HepG2 (cell line): ENCODE results near the gene RPL22L1. TPM values are rescaled to one million over a fixed set of nuclear protein-coding genes. Genes with fewer than 3 reads are reported as not detected.

Experiments used
- ISL2 ChIP-seq: sonication (generic); formaldehyde crosslinking; IDR thresholded peaks from 2 replicates; pipeline ENCODE4 v1.5.0; 2020; ENCODE audit warnings: missing genetic modification reagents
- KDM5B ChIP-seq: sonication (generic); formaldehyde crosslinking; IDR thresholded peaks from 2 replicates; pipeline ENCODE4 v1.4.0; 2020; ENCODE audit warnings: missing genetic modification reagents, mild to moderate bottlenecking, borderline replicate concordance
- KLF9 ChIP-seq: IDR thresholded peaks from 2 replicates; pipeline ENCODE4 v1.6.1; 2016; ENCODE audit warnings: low read depth
- SALL1 ChIP-seq: sonication (generic); formaldehyde crosslinking; IDR thresholded peaks from 2 replicates; pipeline ENCODE4 v1.8.0; 2022; ENCODE audit warnings: mild to moderate bottlenecking, missing genetic modification reagents
- SMC3 ChIP-seq: IDR thresholded peaks from 2 replicates; pipeline ENCODE4 v1.6.1; 2011; ENCODE audit warnings: low read length, improper control_type of control experiment
- SP2 ChIP-seq: sonication (generic); formaldehyde crosslinking; IDR thresholded peaks from 2 replicates; pipeline ENCODE4 v1.5.1; 2020; ENCODE audit warnings: mild to moderate bottlenecking, missing genetic modification reagents
- TGIF2 ChIP-seq: IDR thresholded peaks from 2 replicates; pipeline ENCODE4 v1.6.1; 2016; ENCODE audit warnings: control low read depth, missing compliant biosample characterization
- ZFP90 ChIP-seq: sonication (generic); formaldehyde crosslinking; IDR thresholded peaks from 2 replicates; pipeline ENCODE4 v1.8.0; 2022; ENCODE audit warnings: missing genetic modification reagents, mild to moderate bottlenecking, inconsistent platforms, borderline replicate concordance
- ZNF232 ChIP-seq: sonication (generic); formaldehyde crosslinking; IDR thresholded peaks from 2 replicates; pipeline ENCODE4 v1.4.0; 2020; ENCODE audit warnings: missing genetic modification reagents, borderline replicate concordance
- ZNF432 ChIP-seq: sonication (generic); formaldehyde crosslinking; IDR thresholded peaks from 2 replicates; pipeline ENCODE4 v1.5.0; 2020; ENCODE audit warnings: missing genetic modification reagents, mild to moderate bottlenecking, borderline replicate concordance
- ZNF451 ChIP-seq: sonication (generic); formaldehyde crosslinking; IDR thresholded peaks from 2 replicates; pipeline ENCODE4 v1.5.0; 2020; ENCODE audit warnings: mild to moderate bottlenecking, missing genetic modification reagents
- ZNF598 ChIP-seq: sonication (generic); formaldehyde crosslinking; IDR thresholded peaks from 2 replicates; pipeline ENCODE4 v1.5.1; 2020; ENCODE audit warnings: mild to moderate bottlenecking, missing genetic modification reagents, borderline replicate concordance
- ZNF607 ChIP-seq: sonication (generic); formaldehyde crosslinking; IDR thresholded peaks from 2 replicates; pipeline ENCODE4 v1.5.1; 2020; ENCODE audit warnings: missing genetic modification reagents, mild to moderate bottlenecking, borderline replicate concordance
- ZNF672 ChIP-seq: sonication (generic); formaldehyde crosslinking; IDR thresholded peaks from 2 replicates; pipeline ENCODE4 v1.8.1; 2022; ENCODE audit warnings: missing genetic modification reagents
- ZNF772 ChIP-seq: sonication (generic); formaldehyde crosslinking; IDR thresholded peaks from 2 replicates; pipeline ENCODE4 v1.5.0; 2020; ENCODE audit warnings: mild to moderate bottlenecking, missing genetic modification reagents
- polyA plus RNA-seq, 8 experiments: library from polyadenylated mRNA; depleted of rRNA in 3 of 8; stranded (reverse) in 7 of 8; unstranded in 1 of 8; fragments of >200 nt; fragmentation: Illumina TruSeq in 4 of 8; extraction: Trizol in 4 of 8; gene quantifications; 2 replicates each; pipeline versions ENCODE4 v1.2.1 to v1.2.3, GENCODE V29; 2011 to 2016; ENCODE audit warnings: low read depth in 4 of 8, missing spikeins in 1 of 8, mixed read lengths in 1 of 8; ENCODE audit not compliant: insufficient read depth in 1 of 8
- total RNA-seq, 5 experiments: library from RNA; depleted of rRNA; stranded (reverse); fragments of >200 nt; fragmentation: Illumina TruSeq; extraction: Trizol; gene quantifications; 2 replicates each; pipeline ENCODE4 v1.2.3, GENCODE V29; 2016; ENCODE audit warnings: low read depth in 1 of 5
- TF ChIP-seq, protein P1 (sequence below): sonication (generic); formaldehyde crosslinking; IDR thresholded peaks from 2 replicates; pipeline ENCODE4 v1.8.1; 2022; ENCODE audit warnings: mild to moderate bottlenecking, missing genetic modification reagents
- TF ChIP-seq, protein P2 (sequence below): sonication (generic); formaldehyde crosslinking; IDR thresholded peaks from 2 replicates; pipeline ENCODE4 v1.4.0; 2020; ENCODE audit warnings: mild to moderate bottlenecking, missing genetic modification reagents
- TF ChIP-seq, protein P3 (sequence below): sonication (generic); formaldehyde crosslinking; IDR thresholded peaks from 2 replicates; pipeline ENCODE4 v1.4.0; 2020; ENCODE audit warnings: missing genetic modification reagents, mild to moderate bottlenecking, borderline replicate concordance
- TF ChIP-seq, protein P4 (sequence below): IDR thresholded peaks from 2 replicates; pipeline ENCODE4 v1.6.1; 2016; ENCODE audit warnings: missing compliant biosample characterization, missing genetic modification reagents, borderline replicate concordance

Gene RPL22L1
- total and polyA plus RNA-seq, 2 of the 13 experiments (the other 11 are each of a cell fraction or from before 2014, with no cell fraction given): 42.7 to 152 TPM

DNA sequence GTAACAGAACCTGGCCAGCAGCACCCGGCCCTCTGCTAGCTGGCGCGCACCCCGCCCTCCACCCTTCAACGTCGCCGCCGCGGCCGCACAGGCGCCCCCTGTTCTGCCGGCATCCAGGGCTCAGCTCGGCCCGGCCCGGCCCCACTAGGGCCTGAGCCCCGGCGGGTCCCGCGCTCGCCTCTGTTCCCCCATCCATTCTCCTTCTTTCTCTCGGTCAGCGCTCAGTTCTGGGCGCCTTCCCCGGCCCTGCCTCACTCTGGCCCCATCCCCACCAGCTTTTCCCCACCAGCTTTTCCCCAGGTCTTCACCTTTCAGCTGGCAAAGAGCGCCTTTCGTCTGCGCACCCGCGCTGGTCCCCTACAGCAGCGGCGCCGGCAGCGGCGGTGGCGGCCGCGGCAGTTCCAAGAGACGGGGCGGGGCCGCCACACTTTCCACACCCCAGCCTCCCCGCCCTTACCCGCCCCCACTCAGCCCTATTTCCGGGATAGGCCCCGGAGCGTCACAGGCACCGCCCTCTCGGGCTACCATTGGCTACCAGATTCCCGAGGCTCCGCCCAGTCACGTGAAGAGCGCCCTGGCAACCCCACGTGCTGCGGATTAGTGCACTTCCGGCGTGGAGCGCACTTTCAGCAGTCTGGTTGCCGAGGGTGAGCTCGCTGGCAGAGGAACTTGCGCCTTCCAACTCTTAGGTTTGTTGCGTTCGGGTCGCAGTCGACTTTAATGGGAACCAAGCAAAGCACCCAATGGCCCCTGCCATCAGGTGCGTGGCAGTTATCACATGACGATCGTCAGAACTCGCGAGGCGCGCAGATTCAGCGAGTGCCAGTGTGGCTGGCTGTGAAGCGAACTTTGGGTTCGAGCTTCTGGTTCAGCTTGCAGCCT lies 38.5 kb upstream of the RPL22L1 start, which contains the start of gene EIF5A2 (continued):
- TF ChIP-seq ZNF607 (CRISPR knock-in tag) (peak; percentile 78; the same call in 1 of the 2 replicates), ISL2 (peak; percentile 47; the same call in 1 of the 2 replicates), ZNF672 (CRISPR knock-in tag) (no peak), ZNF432 (CRISPR knock-in tag) (no peak), ZNF232 (no peak), ZNF772 (CRISPR knock-in tag) (peak; percentile 73; the same call in 1 of the 2 replicates), SALL1 (CRISPR knock-in tag) (peak; percentile 76), KLF9 (CRISPR knock-in tag) (no peak), ZFP90 (CRISPR knock-in tag) (0 out of 2 replicates have a peak, but pooled peaks have one; percentile 34), ZNF598 (peak; percentile 67; the same call in 1 of the 2 replicates), TGIF2 (no peak), SP2 (CRISPR knock-in tag) (peak; percentile 79), ZNF451 (CRISPR knock-in tag) (0 out of 2 replicates have a peak, but pooled peaks have one; percentile 32), SMC3 (no peak), KDM5B (CRISPR knock-in tag) (peak; percentile 31)
- TF ChIP-seq, protein P1, sequence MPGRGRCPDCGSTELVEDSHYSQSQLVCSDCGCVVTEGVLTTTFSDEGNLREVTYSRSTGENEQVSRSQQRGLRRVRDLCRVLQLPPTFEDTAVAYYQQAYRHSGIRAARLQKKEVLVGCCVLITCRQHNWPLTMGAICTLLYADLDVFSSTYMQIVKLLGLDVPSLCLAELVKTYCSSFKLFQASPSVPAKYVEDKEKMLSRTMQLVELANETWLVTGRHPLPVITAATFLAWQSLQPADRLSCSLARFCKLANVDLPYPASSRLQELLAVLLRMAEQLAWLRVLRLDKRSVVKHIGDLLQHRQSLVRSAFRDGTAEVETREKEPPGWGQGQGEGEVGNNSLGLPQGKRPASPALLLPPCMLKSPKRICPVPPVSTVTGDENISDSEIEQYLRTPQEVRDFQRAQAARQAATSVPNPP: no peak
- TF ChIP-seq, protein P2, sequence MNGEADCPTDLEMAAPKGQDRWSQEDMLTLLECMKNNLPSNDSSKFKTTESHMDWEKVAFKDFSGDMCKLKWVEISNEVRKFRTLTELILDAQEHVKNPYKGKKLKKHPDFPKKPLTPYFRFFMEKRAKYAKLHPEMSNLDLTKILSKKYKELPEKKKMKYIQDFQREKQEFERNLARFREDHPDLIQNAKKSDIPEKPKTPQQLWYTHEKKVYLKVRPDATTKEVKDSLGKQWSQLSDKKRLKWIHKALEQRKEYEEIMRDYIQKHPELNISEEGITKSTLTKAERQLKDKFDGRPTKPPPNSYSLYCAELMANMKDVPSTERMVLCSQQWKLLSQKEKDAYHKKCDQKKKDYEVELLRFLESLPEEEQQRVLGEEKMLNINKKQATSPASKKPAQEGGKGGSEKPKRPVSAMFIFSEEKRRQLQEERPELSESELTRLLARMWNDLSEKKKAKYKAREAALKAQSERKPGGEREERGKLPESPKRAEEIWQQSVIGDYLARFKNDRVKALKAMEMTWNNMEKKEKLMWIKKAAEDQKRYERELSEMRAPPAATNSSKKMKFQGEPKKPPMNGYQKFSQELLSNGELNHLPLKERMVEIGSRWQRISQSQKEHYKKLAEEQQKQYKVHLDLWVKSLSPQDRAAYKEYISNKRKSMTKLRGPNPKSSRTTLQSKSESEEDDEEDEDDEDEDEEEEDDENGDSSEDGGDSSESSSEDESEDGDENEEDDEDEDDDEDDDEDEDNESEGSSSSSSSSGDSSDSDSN (CRISPR knock-in tag): peak; percentile 75
- TF ChIP-seq, protein P3, sequence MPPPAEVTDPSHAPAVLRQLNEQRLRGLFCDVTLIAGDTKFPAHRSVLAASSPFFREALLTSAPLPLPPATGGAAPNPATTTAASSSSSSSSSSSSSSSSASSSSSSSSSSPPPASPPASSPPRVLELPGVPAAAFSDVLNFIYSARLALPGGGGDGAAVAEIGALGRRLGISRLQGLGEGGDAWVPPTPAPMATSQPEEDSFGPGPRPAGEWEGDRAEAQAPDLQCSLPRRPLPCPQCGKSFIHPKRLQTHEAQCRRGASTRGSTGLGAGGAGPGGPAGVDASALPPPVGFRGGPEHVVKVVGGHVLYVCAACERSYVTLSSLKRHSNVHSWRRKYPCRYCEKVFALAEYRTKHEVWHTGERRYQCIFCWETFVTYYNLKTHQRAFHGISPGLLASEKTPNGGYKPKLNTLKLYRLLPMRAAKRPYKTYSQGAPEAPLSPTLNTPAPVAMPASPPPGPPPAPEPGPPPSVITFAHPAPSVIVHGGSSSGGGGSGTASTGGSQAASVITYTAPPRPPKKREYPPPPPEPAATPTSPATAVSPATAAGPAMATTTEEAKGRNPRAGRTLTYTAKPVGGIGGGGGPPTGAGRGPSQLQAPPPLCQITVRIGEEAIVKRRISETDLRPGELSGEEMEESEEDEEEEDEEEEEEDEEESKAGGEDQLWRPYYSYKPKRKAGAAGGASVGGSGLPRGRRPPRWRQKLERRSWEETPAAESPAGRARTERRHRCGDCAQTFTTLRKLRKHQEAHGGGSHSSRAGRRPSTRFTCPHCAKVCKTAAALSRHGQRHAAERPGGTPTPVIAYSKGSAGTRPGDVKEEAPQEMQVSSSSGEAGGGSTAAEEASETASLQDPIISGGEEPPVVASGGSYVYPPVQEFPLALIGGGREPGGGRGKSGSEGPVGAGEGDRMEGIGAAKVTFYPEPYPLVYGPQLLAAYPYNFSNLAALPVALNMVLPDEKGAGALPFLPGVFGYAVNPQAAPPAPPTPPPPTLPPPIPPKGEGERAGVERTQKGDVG: peak; percentile 89; the same call in 1 of the 2 replicates
- TF ChIP-seq, protein P4, sequence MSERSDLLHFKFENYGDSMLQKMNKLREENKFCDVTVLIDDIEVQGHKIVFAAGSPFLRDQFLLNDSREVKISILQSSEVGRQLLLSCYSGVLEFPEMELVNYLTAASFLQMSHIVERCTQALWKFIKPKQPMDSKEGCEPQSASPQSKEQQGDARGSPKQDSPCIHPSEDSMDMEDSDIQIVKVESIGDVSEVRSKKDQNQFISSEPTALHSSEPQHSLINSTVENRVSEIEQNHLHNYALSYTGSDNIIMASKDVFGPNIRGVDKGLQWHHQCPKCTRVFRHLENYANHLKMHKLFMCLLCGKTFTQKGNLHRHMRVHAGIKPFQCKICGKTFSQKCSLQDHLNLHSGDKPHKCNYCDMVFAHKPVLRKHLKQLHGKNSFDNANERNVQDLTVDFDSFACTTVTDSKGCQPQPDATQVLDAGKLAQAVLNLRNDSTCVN (CRISPR knock-in tag): 0 out of 2 replicates have a peak, but pooled peaks have one; percentile 45
